Stimulated activated CD8-positive, alpha-beta memory T cell treated with anti-CD3 and anti-CD28 coated beads, Interleukin-2, amount 100 ng/mL, for 48 hours (primary cell): ENCODE measurements around the gene POU6F2.
A peak's percentile ranks its signal among the peaks of the same experiment; 100 is the strongest.

Experiments used
- DNase-seq, 2 donors: peaks; one replicate each; pipeline ENCODE4 v3.0.0-alpha.2; 2020; ENCODE audit warnings: low read depth in 2 of 2

Gene POU6F2

DNA sequence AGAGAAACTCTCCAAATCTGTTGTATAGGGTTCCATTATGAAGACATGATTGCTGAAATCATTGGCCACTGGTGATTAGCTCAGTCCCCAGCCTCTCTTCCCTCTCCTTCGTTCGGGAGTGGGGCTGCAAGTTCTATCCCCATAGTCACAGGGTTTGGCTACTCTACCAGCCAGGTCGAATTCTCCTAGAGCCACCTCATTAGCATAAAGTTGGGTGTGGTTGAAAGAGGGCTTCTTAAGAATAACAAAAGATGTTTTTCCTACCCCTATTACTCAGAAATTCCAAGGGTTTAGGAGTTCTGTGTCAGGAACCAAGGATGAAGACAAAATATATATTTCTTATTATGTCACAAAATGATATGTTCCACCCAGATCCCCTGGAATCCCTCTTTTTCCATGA is 422.3 kb downstream of the POU6F2 start:
- DNase-seq = no peak

DNA sequence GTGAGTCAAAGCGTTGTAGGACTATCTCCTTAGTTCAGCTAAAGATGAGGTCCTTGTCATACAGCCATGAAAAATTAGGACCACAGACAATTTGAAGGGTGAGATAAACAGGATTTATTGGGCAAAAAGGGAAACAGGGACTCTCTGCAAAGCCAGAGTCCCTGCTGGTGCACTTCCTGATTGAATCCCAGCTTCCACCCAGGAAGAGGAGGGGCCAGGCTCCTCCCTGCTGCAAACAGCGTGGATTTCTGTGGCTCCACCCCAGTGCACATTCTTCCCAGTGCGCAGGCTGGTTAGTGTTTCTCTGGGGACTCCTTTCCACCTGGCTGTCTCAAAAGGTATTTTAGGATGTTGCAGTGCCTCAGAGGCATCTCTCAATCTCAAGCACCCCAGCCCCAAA is 423.1 kb downstream of the POU6F2 start:
- DNase-seq = no peak

- no peak for DNase-seq
Observed at GRCh38 chr7:39402034-39402433, 424.3 kb downstream of the POU6F2 start.

GRCh38 chr7:39404907-39405306 is 427.2 kb downstream of the POU6F2 start:
- DNase-seq = no peak

GRCh38 chr7:39405581-39405980 is 427.9 kb downstream of the POU6F2 start:
- DNase-seq = no peak

- DNase-seq = no peak
Observed at GRCh38 chr7:39406467-39406866, 428.8 kb downstream of the POU6F2 start.

DNA sequence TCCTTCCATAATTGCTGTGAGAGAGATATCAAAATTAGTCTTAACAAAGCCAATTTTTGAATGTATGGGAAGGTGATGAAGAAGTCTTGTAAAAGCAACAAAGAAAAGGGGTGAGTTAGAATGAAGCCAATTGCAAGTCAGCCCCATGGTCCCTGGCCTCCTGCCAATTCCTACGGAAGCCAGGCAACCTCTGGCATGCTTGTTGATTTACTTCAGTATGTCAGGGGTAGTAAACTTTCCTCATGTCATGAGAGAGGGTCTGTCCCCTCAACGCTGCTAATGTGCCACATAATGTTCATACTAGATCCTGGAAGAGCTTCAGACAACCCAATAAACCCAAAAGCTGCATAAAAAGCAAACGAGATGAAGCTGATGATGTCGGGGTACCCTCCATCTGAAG is 429.4 kb downstream of the POU6F2 start:
- DNase-seq = no peak

GRCh38 chr7:39407723-39408122 is 430.0 kb downstream of the POU6F2 start:
- DNase-seq = no peak

DNA sequence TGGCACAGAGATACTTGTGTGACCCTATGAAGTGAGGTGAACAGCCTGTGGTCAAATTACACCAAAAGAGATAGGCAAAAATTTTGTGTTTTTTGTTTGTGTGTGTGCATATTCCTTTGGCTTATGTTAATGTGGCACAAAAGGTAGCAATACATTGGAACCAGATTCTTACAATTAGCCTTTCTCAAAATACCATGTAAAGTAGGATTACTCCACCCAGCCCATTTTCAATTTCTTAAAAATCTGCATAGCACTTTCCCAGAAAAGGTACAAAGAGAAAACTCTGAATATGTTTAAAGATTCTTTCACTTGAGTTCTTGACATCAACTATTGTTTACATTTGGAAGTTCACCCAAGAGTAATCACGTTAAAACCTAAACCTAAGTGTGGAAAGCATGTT is 431.2 kb downstream of the POU6F2 start:
- DNase-seq = no peak

DNA sequence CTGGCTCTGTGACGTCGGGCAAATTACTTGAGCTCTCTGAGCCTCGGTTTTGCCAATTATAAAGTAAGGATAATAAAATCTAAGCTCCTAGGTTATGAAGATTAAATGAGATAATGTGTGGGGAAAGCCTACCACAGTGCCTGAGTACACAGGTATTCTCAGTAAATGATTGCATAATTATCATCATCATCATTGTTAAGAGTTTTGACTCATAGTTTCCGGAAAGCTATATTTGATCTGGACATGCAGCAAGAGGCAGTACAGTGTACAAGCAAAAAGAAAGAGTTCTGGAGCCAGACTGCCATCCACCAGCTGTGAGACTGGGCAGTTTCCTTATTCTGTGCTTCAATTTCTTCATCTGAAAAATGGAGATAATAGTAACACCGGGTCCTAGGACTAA is 432.9 kb downstream of the POU6F2 start:
- no peak for DNase-seq

- no peak for DNase-seq
Observed at GRCh38 chr7:39413636-39414223, 436.0 kb downstream of the POU6F2 start.

DNA sequence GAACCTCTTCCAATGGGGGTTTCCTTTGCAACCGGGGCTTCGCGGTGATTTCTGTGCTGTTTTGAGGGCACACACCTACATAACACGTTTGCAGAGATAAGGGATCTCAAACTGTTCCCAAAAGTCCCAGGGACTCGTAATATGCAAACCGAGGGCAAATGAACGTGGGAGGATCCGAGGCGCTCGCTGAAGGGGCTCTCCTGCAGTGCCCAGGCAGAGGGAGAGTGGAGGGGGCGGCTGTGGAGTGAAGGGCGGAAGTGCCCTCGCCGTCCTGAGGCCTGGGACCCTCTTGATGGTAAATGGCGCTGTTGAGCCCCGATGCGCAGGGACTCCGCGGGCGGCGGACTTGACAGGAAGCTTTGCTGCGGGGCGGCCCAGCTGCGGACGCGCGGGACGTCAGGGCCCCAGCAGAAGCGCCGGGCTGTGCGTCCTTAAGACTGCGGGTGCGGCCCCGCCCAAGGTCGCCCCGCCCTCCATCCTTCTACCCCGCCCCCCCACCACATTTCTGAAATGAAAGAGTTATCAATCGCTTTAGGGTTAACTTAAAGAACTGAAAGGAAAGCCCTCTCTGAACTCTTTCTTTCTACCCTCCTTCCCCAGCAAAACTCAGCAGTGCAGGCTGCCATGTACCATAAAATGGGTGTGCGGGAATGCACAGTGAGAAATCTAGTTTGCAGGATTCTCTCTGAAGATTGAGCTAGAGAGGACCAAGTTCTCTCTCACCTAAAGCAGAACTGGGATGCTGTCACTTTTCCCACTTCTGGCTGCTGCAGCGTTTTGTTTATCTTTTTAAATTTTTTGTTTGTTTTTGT is 436.7 kb downstream of the POU6F2 start:
- peak; percentile 41 to 43 for DNase-seq

- DNase-seq = no peak
Observed at GRCh38 chr7:39415091-39415787, 437.5 kb downstream of the POU6F2 start.

DNA sequence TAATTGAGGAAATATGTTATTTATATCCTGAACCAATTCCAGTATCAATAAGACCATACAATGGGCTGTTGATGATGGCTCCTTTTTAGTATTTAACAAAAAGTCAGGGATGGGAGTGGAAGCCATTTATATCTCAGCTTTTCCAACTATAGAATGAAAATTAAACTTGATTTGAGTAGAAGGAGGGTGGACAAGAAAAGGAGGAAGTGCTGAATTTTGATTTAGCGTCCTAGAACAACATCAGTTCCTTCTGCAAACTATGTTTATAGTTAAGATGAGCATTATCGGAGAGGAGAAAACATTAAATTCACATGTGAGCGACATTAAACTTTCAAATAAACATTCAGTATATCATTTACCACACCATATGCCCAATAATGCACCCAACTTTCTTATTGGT is 439.2 kb downstream of the POU6F2 start:
- DNase-seq = no peak

DNA sequence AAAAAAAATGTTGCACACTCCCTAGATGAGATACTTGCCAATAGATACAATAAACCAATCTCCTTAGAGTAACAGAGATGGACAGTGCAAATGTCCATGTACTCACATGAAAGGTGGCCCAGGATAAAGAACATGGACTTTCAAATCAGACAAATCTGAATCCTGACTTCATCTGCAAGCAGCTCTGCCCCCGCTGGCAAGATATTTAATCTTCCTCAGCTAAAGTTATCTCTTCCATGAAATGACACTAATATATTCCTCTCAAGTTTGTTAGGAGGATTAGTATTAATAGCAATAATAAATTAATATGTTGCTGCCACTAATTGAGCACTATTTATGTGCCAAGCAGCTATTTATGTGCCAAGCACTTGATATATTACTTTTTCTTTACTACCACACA is 439.9 kb downstream of the POU6F2 start:
- no peak for DNase-seq

- DNase-seq = no peak
Observed at GRCh38 chr7:39421251-39421650, 443.5 kb downstream of the POU6F2 start.

GRCh38 chr7:39421661-39422060 is 444.0 kb downstream of the POU6F2 start:
- DNase-seq = no peak

DNA sequence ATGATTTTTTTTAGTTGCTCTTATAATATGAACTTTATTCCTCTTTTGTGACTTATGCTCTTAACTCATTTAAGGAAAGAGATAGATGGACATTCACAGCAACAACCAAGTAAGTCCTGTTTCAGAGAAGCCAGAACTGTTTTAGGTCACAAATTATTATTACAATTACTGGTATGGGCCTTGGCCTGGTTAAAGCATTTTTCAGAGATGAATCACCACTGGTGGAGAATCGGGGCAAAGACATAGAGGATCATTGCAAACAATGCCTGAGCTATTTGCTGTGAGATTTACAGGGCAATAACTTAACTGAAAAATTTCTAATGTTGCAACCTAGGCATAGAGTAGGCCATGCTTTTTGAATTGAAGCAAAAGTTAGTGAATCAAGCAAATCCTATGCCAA is 450.5 kb downstream of the POU6F2 start:
- DNase-seq = no peak

GRCh38 chr7:39429421-39429820 is 451.7 kb downstream of the POU6F2 start:
- no peak for DNase-seq

DNA sequence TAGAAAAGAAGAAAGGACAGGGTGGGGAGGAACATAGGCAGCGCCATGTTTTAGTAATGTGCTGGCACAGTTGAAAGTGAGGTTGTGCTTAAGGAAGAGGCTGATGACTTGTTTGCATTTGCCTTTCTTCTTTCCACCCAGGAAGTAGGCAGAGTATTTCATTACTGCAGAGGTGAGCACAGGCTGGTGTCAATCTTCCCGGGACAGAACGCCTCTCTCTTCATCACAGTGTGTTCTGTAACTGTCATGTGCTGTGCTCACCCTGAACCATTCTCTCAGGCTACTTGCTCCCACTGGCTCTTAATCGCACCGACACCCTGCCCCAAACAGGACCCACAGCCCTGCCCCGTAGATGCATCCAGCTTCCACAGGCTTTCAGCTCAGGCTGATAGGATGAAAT is 452.7 kb downstream of the POU6F2 start:
- DNase-seq = no peak

DNA sequence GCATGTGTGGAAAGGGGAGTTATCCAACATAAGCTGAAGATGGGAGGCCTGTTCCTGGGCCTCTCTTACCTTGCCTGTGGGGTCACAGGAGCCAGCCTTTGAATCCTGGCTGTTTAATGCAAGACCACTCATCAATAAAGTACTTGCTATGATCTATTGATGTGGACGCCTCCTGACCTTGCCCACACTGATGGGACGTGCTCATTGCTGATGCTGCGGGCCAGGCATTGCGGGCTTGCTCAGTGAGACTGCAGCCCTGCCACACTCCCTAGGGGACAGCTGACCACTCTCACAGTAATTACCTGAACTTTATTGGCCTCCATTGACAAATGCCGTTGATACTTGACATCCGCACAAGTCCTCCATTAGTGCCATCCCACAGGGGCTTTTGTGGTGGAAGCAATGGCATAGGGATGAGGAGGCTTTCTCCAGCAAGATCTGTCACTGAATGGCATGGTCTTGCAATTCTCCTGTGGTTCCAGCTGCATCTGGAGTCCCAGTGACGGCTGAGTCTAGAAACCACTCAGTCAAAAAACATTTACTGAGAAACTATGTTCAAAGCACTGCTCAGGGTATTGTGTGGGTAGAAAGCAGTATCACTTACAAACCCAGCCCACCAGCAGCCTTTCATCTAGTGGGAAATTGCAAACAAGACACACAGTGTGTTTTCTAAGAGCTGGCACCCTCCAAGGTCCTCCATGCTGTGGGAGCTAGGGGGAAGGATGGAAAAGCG is 453.4 kb downstream of the POU6F2 start:
- no peak for DNase-seq

GRCh38 chr7:39432368-39432767 is 454.7 kb downstream of the POU6F2 start:
- DNase-seq = no peak
